ENCODE results near the gene ZSWIM3.

DNA sequence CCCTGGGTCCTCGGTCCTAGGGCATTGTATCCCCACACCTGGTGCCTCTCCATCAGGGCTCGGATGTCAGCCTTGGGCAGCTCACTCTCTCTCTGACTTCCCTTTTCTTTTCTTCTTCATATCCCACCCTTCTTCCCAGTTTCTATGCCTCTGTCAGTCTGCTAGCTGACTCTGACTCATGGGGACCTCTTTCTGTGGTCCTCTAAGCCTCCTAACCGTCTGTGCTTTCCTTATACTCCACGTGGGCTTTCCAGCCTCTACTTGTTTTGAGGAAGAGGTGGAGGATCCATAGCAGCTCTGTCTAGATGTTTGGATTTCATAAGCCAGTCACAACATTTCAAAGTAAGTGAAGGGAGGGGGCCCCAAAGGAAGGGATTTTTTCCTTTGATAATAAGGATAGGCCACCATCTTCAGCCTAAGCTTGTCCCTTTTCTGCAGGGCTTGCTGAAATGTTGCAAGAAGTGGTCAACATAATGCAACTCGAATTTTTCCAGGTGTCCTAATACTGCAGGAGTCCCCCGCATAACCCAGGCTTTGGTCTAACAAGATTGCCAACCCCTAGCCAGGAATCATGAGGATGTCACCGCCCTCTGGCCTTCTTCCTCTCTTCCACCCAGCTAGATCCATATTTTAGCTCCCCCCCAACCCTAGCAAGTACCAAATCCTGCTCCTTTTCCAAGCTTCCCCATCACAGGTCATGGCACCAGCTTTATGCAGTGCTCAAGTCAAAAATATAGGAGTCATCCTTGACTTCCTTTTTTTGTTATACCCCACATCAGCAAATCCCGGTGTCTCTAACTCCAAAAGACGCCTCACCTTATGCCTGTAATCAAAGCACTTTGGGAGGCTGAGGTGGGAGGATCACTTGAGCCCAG lies 63.3 kb downstream of the ZSWIM3 start:
- TF ChIP-seq, protein P1, sequence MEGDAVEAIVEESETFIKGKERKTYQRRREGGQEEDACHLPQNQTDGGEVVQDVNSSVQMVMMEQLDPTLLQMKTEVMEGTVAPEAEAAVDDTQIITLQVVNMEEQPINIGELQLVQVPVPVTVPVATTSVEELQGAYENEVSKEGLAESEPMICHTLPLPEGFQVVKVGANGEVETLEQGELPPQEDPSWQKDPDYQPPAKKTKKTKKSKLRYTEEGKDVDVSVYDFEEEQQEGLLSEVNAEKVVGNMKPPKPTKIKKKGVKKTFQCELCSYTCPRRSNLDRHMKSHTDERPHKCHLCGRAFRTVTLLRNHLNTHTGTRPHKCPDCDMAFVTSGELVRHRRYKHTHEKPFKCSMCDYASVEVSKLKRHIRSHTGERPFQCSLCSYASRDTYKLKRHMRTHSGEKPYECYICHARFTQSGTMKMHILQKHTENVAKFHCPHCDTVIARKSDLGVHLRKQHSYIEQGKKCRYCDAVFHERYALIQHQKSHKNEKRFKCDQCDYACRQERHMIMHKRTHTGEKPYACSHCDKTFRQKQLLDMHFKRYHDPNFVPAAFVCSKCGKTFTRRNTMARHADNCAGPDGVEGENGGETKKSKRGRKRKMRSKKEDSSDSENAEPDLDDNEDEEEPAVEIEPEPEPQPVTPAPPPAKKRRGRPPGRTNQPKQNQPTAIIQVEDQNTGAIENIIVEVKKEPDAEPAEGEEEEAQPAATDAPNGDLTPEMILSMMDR (IDR thresholded peaks at IDR 0.05 in 4 of 5, conservative IDR thresholded peaks at IDR 0.05 in 1 of 5), result no peak
- no peak for TF ChIP-seq POLR2A (IDR thresholded peaks at IDR 0.05)

Measured in gastrocnemius medialis (tissue), 4 donors.